NB4 (cell line): ENCODE results near the gene NFIX.

Source experiments
- DNase-seq: peaks from one replicate; pipeline ENCODE4 v3.0.0; 2010; ENCODE audit warnings: low read depth
- H3K4me3 ChIP-seq: one replicate; pipeline ENCODE4 v1.5.1; 2011; ENCODE audit warnings: mild to moderate bottlenecking, low read depth, low read length, moderate library complexity
- CTCF ChIP-seq: IDR thresholded peaks from one replicate; pipeline ENCODE4 v1.5.1; 2012; ENCODE audit warnings: low read depth, low read length
- MYC ChIP-seq: IDR thresholded peaks from 2 replicates; pipeline ENCODE4 v1.6.1; 2011; ENCODE audit warnings: low read depth, low read length
- POLR2A ChIP-seq: IDR thresholded peaks from 2 replicates; pipeline ENCODE4 v1.6.1; 2011; ENCODE audit warnings: mild to moderate bottlenecking; ENCODE audit not compliant: insufficient read length; ENCODE audit errors: extremely low read depth
- TF ChIP-seq, protein P1 (sequence below): IDR thresholded peaks from 2 replicates; pipeline ENCODE4 v1.6.1; 2011; ENCODE audit warnings: low read depth, low read length

Gene NFIX

GRCh38 chr19:13094771-13095392, 99.6 kb downstream of the NFIX start:
- TF ChIP-seq MYC: no peak
- TF ChIP-seq CTCF: no peak
- TF ChIP-seq, protein P1, sequence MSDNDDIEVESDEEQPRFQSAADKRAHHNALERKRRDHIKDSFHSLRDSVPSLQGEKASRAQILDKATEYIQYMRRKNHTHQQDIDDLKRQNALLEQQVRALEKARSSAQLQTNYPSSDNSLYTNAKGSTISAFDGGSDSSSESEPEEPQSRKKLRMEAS: no peak
- TF ChIP-seq POLR2A: no peak
- peak; percentile 56 for DNase-seq
- H3K4me3 ChIP-seq: no peak overlapping the region

DNA sequence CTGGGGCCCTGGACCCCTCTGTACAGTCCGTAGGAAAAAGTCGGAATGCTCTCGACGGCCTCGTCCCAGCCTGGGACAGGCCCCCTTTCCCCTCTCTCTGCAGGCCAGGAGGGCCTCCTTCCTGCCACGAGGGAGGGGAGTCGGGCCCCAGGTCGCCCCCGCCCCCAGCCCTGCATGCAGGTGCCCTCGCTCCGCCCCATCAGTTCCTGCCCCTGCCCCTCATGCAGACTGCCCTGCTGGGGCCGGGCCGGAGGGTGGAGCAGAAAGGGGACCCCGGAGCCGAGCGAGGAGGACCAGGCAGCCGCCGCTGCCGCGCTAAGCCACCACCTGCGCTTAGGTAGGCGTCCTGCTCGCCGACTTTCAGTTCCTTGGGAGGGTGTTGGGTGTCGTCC, 100.1 kb downstream of the NFIX start:
- no peak for TF ChIP-seq CTCF
- TF ChIP-seq POLR2A: peak; percentile 56
- peak; percentile 43; the same call in 1 of the 2 replicates for TF ChIP-seq MYC
- TF ChIP-seq, protein P1: peak; percentile 43; the same call in 1 of the 2 replicates
- H3K4me3 ChIP-seq: peak overlapping the region; percentile 52
- DNase-seq: peak; percentile 59

DNA sequence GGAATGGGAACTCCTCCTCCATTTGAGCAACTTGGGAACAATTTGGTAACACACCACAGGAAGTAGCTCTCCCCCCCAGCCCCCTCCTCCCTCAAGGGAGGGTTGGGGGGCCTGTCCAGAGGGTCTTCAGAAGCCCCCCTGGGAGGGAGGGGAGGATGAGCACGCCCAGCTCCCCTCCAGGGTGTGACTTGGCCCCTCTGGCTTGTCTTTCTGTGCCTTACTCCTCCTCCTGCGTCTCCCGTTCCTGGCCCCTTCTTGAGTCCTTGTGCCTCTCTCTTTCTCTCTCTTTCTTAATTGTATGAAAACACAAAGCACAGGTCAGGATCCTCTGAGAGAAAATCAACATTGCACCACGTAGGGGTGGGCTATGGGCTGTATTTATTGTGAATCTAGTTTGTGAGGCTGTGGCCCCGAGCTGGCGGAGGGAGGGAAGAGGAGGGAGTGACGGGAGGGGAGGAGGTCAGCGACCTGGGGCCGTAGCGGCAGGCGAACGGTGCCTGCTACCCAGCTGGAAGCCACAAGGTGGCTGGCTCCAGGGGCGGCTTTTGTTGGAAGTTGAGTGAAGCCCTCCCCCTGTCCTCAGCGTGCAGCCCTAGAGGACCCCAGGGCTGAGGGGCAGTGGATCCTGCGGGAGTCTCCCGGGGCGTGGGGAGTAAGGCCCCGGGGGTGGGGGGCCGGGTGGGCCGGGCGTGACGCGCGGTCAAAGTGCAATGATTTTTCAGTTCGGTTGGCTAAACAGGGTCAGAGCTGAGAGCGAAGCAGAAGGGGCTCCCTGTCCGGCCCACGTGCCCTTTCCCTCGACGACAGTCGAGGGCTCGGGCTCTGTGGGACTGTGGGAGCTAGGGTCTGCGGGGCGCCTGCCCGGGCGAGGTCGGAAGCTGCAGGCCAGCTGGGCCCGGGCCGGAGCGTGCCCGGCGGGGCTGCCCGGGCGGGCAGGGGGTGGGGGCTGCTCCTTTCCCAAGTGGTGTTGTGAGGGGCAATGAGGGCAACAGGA, 101.0 kb downstream of the NFIX start:
- TF ChIP-seq, protein P1: peak; percentile 51; the same call in 1 of the 2 replicates
- TF ChIP-seq CTCF (peak; percentile 12), POLR2A (peak; percentile 26), MYC (no peak; the same call in 1 of the 2 replicates)
- DNase-seq: peak; percentile 86
- peak overlapping the region; percentile 66 for H3K4me3 ChIP-seq

DNA sequence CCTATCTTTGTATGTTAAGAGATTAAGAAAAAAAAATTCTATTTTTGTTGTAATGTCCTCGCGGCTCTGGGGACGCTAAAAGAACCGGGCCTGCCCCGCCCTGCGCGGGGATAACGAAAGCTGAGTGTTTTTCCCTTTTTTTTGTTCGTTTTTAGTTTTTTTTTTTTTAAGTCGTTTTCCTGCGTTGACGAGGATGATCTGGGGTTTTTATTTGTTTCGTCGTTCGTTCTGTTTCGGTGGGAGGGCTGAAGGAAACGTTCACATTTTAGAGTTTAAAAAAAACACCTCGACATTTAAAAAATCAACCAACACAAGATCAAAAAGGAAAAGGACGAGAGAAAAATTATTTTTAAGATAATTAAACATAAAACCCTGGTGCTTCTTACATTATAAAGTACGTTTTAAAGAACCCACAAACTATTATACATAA, 101.8 kb downstream of the NFIX start:
- peak; percentile 34 for DNase-seq
- TF ChIP-seq, protein P1: no peak
- TF ChIP-seq CTCF (no peak), POLR2A (no peak), MYC (no peak)
- H3K4me3 ChIP-seq: peak overlapping the region; percentile 66

GRCh38 chr19:13097463-13098258, 102.4 kb downstream of the NFIX start:
- no peak for TF ChIP-seq CTCF
- no peak for TF ChIP-seq POLR2A
- TF ChIP-seq, protein P1: no peak; the same call in 1 of the 2 replicates
- TF ChIP-seq MYC: 0 out of 2 replicates have a peak, but pooled peaks have one; percentile 4
- H3K4me3 ChIP-seq: peak overlapping the region; percentile 66
- peak; percentile 89 for DNase-seq
